ENCODE data around the gene ADAMTS12.
A peak's percentile ranks its signal among the peaks of the same experiment; 100 is the strongest.

Gene ADAMTS12

DNA sequence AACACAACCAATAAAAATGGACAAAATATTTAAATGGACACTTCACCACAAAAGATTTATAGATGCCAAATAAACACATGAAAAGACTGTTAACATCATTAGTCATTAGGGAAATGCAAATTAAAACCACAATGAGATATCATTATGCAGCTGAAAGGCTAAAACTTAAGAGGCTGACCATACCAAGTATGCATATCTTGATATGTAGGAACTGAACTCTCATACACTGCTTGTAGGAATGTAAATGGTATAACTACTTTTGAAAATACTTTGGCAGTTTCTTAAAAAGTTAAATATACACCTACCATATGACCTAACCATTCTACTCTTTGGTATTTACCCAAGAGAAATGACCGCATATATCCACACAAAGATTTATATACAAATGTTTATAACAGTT is 13.6 kb upstream of the ADAMTS12 start:
- FAIRE-seq (no peak), DNase-seq (ENCODE audit: insufficient read length, low spot score) (no peak)
- no peak for TF ChIP-seq PAX5 (IDR thresholded peaks at IDR 0.05; ENCODE audit: insufficient read depth, low read length, severe bottlenecking)
- no peak for TF ChIP-seq POLR2A (IDR thresholded peaks at IDR 0.05; ENCODE audit: low read depth, low read length)
- TF ChIP-seq TAF1 (IDR thresholded peaks at IDR 0.05; ENCODE audit: low read depth, low read length) = no peak
- TF ChIP-seq POLR2AphosphoS5 (IDR thresholded peaks at IDR 0.05; ENCODE audit: low read depth, low read length) = no peak
- no peak for TF ChIP-seq POU2F2 (IDR thresholded peaks at IDR 0.05; ENCODE audit: low read depth, low read length)
- TF ChIP-seq SPI1 (IDR thresholded peaks at IDR 0.05; ENCODE audit: low read depth, low read length) = no peak

DNA sequence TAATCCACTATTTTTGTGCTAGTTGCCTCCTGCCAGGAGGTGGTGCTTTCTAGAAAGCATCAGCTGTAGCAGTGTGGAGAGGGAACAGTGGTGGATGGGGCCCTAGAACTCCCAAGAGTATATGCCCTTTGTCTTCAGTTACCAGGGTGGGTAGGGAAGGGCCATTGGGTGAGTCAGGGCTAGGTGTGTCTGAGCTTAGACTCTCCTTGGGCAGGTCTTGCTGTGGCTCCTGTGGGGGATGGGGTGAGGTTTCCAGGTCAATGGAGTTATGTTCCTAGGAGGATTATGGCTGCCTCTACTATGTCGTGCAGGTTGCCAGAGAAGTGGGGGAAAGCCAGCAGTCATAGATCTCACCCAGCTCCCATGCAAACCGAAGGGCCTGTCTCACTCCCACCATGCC is 11.3 kb upstream of the ADAMTS12 start:
- DNase-seq (ENCODE audit: insufficient read length, low spot score) = no peak
- FAIRE-seq = no peak

DNA sequence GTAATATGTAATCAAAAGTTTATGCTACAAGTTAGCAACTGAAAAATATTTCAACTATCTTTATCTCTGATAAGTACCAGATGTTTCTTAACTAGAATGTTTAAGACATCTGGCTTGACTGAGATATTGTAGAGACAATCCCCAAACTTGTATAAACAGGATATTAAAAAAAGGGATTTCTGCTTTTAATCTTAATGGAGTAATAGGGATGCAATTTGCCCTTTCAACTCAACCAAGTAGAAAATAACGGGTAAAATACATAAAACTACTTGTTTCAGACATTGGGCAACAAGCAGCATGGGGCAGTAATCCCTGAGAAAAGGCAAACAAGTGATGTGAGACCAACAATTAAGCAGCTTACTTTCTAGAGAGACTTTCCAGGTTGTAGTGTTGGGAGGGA is 9.4 kb upstream of the ADAMTS12 start:
- FAIRE-seq (peak; percentile 26), DNase-seq (ENCODE audit: insufficient read length, low spot score) (no peak)
- TF ChIP-seq POLR2A (IDR thresholded peaks at IDR 0.05; ENCODE audit: low read depth, low read length) (no peak), SPI1 (IDR thresholded peaks at IDR 0.05; ENCODE audit: low read depth, low read length) (no peak), POLR2AphosphoS5 (IDR thresholded peaks at IDR 0.05; ENCODE audit: low read depth, low read length) (no peak), POU2F2 (IDR thresholded peaks at IDR 0.05; ENCODE audit: low read depth, low read length) (no peak), TAF1 (IDR thresholded peaks at IDR 0.05; ENCODE audit: low read depth, low read length) (no peak), PAX5 (IDR thresholded peaks at IDR 0.05; ENCODE audit: insufficient read depth, low read length, severe bottlenecking) (no peak)

More for the DNA sequence above, 11.3 kb upstream of the ADAMTS12 start:
- TF ChIP-seq POU2F2 (IDR thresholded peaks at IDR 0.05; ENCODE audit: low read depth, low read length) (no peak), PAX5 (IDR thresholded peaks at IDR 0.05; ENCODE audit: insufficient read depth, low read length, severe bottlenecking) (no peak), TAF1 (IDR thresholded peaks at IDR 0.05; ENCODE audit: low read depth, low read length) (no peak), SPI1 (IDR thresholded peaks at IDR 0.05; ENCODE audit: low read depth, low read length) (no peak), POLR2AphosphoS5 (IDR thresholded peaks at IDR 0.05; ENCODE audit: low read depth, low read length) (no peak), POLR2A (IDR thresholded peaks at IDR 0.05; ENCODE audit: low read depth, low read length) (no peak)

DNA sequence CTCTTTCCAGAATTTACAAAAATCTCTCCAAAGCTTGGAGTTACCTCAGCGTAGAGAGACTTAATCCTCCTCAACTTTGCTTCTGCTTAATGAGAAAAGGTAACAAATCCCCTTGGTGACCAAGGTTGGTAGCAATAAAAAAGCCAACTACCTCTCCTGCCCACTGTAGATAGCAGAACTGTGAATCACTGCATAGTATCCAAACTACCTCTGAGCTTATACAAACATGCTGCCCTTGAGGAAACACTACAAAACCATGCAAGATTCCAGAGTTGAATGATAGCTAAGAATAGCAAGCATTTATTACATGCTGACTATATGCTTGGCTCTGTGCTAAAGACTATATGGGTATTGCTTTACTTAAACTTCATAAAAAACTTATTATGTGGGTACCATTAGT is 2.8 kb upstream of the ADAMTS12 start:
- TF ChIP-seq SPI1 (IDR thresholded peaks at IDR 0.05; ENCODE audit: low read depth, low read length) = no peak
- TF ChIP-seq POLR2A (IDR thresholded peaks at IDR 0.05; ENCODE audit: low read depth, low read length) = no peak
- TF ChIP-seq POLR2AphosphoS5 (IDR thresholded peaks at IDR 0.05; ENCODE audit: low read depth, low read length) = no peak
- no peak for TF ChIP-seq POU2F2 (IDR thresholded peaks at IDR 0.05; ENCODE audit: low read depth, low read length)
- no peak for TF ChIP-seq TAF1 (IDR thresholded peaks at IDR 0.05; ENCODE audit: low read depth, low read length)
- TF ChIP-seq PAX5 (IDR thresholded peaks at IDR 0.05; ENCODE audit: insufficient read depth, low read length, severe bottlenecking) = no peak
- DNase-seq (ENCODE audit: insufficient read length, low spot score) (no peak), FAIRE-seq (no peak)

DNA sequence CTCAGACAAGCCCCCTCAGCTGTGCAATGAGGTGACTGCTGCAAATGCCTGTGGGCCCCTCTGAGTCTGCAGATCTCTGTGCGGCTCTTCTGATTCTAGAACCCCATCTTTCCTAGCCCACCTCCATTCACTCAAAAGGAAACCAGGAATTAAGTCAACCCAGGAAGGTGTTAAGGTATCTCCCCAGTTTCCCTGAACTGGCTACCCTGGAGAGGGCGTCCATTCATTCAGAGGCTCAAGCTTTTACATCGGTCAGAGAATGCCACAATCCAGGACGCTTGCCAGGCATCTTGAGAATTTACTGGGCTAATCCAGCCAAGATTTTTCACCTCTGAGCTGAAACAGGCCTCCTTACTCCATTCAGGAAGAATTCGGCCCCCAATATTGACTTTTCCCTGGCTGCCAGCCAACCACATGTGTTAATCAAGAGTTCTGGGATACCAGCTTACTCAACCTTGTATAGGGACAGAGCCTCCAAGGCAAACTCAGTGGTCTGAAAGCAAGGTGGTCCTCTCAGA is 889 bp upstream of the ADAMTS12 start:
- DNase-seq (ENCODE audit: insufficient read length, low spot score) = no peak
- no peak for TF ChIP-seq POLR2AphosphoS5 (IDR thresholded peaks at IDR 0.05; ENCODE audit: low read depth, low read length)
- TF ChIP-seq PAX5 (IDR thresholded peaks at IDR 0.05; ENCODE audit: insufficient read depth, low read length, severe bottlenecking) = no peak
- TF ChIP-seq POU2F2 (IDR thresholded peaks at IDR 0.05; ENCODE audit: low read depth, low read length) = no peak
- TF ChIP-seq TAF1 (IDR thresholded peaks at IDR 0.05; ENCODE audit: low read depth, low read length) = no peak
- TF ChIP-seq SPI1 (IDR thresholded peaks at IDR 0.05; ENCODE audit: low read depth, low read length) = no peak
- no peak for TF ChIP-seq POLR2A (IDR thresholded peaks at IDR 0.05; ENCODE audit: low read depth, low read length)
- FAIRE-seq = no peak

DNA sequence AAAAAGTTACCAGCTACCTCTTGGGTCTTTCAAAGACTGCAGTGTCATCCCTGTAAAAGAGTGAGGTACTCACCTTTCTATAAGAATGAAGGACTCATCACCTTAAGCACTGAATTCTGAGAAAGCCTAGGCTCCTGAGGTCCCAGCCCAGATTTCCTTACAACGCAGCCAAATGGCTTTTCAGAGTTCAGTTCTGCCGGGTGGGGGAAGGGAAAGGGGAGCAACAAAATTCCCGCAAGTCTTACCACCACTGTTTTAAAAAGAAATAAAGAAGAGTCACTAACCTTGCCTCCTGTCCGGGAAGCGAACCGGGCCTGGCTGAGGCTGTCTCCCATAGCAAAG is 373 bp downstream of the ADAMTS12 start:
- TF ChIP-seq PAX5 (IDR thresholded peaks at IDR 0.05; ENCODE audit: insufficient read depth, low read length, severe bottlenecking) = no peak
- TF ChIP-seq SPI1 (IDR thresholded peaks at IDR 0.05; ENCODE audit: low read depth, low read length) = no peak
- no peak for TF ChIP-seq POLR2AphosphoS5 (IDR thresholded peaks at IDR 0.05; ENCODE audit: low read depth, low read length)
- no peak for TF ChIP-seq TAF1 (IDR thresholded peaks at IDR 0.05; ENCODE audit: low read depth, low read length)
- no peak for TF ChIP-seq POLR2A (IDR thresholded peaks at IDR 0.05; ENCODE audit: low read depth, low read length)
- no peak for TF ChIP-seq POU2F2 (IDR thresholded peaks at IDR 0.05; ENCODE audit: low read depth, low read length)
- DNase-seq (ENCODE audit: insufficient read length, low spot score) = no peak
- FAIRE-seq = no peak

DNA sequence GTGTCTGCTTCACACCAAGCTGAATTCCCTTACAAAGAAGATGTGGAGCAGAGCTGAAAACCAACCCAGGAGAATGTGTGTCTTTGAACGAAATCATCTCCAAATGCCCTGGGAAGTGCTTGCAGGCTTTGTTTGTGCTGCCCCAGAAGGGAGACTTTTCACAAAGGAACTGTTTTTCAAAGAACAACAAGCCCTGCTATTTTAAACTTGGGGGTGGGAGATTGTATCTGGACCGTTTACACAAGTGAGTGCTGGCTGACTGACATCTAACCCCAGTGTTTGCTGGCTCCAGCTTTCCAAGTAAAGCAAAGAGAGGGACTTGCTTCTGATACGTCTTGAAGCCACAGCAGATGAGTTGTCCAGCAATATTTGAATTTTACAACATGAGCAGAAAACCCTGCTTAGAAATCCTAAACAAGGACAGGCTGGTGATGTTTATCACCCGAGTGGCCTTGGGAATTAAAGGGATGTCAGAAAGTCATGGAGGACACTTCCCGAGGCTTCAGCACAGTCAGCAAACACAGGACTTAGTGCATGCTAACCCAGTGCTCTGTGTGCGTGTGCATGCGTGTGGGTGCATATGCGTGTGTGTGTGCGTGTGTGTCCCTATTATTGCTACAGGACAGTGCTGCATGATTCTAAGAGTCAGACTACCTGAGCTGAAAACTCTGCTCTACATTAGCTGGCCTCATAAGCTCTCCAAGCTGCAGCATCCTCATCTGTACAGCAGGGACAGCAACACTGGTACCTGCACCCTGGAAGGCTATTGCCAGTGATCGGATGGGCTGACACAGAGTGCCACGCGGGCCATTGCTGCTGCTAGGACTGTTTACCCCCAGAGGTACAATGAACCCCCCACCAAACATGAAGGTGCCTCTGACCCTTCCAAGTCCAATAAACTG is 1.4 kb downstream of the ADAMTS12 start:
- TF ChIP-seq POLR2AphosphoS5 (IDR thresholded peaks at IDR 0.05; ENCODE audit: low read depth, low read length) (no peak), PAX5 (IDR thresholded peaks at IDR 0.05; ENCODE audit: insufficient read depth, low read length, severe bottlenecking) (no peak), POU2F2 (IDR thresholded peaks at IDR 0.05; ENCODE audit: low read depth, low read length) (no peak), TAF1 (IDR thresholded peaks at IDR 0.05; ENCODE audit: low read depth, low read length) (no peak), POLR2A (IDR thresholded peaks at IDR 0.05; ENCODE audit: low read depth, low read length) (no peak), SPI1 (IDR thresholded peaks at IDR 0.05; ENCODE audit: low read depth, low read length) (no peak)
- FAIRE-seq (peak; percentile 81), DNase-seq (ENCODE audit: insufficient read length, low spot score) (peak; percentile 23)

DNA sequence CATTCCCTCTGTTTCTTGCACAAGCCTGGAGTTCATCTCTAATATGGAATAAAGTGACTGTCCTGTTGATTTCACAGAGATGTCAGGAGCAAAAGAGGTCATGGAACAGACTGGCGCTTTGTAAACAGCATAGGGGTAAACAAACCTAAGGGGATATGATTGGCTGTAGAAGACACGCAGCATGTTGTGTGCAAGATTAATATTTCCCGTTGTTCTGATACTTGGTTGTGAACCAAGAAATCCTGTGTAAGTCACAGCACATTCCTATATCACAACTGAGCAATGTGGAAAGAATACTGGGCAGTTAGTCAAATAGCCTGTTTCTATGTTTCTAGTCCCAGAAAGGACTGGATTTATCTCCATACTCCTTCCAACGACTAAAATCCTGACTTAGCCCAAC is 3.2 kb downstream of the ADAMTS12 start:
- FAIRE-seq = no peak
- TF ChIP-seq PAX5 (IDR thresholded peaks at IDR 0.05; ENCODE audit: insufficient read depth, low read length, severe bottlenecking) = no peak
- TF ChIP-seq POLR2AphosphoS5 (IDR thresholded peaks at IDR 0.05; ENCODE audit: low read depth, low read length) = no peak
- TF ChIP-seq SPI1 (IDR thresholded peaks at IDR 0.05; ENCODE audit: low read depth, low read length) = no peak
- no peak for TF ChIP-seq POLR2A (IDR thresholded peaks at IDR 0.05; ENCODE audit: low read depth, low read length)
- no peak for TF ChIP-seq TAF1 (IDR thresholded peaks at IDR 0.05; ENCODE audit: low read depth, low read length)
- TF ChIP-seq POU2F2 (IDR thresholded peaks at IDR 0.05; ENCODE audit: low read depth, low read length) = no peak

DNA sequence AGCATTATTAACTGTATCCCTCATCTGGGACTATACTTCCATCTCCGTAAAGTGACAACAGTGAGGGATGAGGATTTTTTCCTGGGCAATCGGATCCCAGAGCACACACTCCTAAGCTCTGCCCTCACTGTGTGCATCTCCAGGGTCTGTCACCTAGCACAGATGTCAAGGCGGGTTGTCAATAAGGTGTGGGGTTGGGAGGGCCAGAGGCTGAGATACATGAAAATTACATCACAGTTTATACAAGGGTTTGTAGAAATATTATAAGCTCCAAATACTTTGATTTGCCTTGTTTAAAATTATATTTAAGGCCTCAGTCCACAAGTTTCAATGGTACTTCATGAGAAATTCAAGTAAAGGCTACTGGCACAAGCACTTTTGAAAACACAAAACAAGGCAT is 4.5 kb downstream of the ADAMTS12 start:
- DNase-seq (ENCODE audit: insufficient read length, low spot score) = no peak
- TF ChIP-seq POU2F2 (IDR thresholded peaks at IDR 0.05; ENCODE audit: low read depth, low read length) = no peak
- no peak for TF ChIP-seq SPI1 (IDR thresholded peaks at IDR 0.05; ENCODE audit: low read depth, low read length)
- no peak for TF ChIP-seq POLR2AphosphoS5 (IDR thresholded peaks at IDR 0.05; ENCODE audit: low read depth, low read length)
- TF ChIP-seq PAX5 (IDR thresholded peaks at IDR 0.05; ENCODE audit: insufficient read depth, low read length, severe bottlenecking) = no peak
- FAIRE-seq = no peak

More for the DNA sequence above, 3.2 kb downstream of the ADAMTS12 start:
- no peak for DNase-seq (ENCODE audit: insufficient read length, low spot score)
